Osteocyte (in vitro differentiated cells): ENCODE measurements around the gene TYRO3. TPM values are rescaled to one million over a fixed set of nuclear protein-coding genes. Genes with fewer than 3 reads are reported as not detected.

Experiments used
- DNase-seq: peaks from one replicate; pipeline ENCODE4 v3.0.0; 2021; ENCODE audit warnings: mixed read lengths; ENCODE audit not compliant: unreplicated experiment; ENCODE audit errors: extremely low spot score
- H3K27ac Mint-ChIP-seq: one replicate; pipeline ENCODE4 v1.8.0; 2021; ENCODE audit warnings: mild to moderate bottlenecking, mixed read lengths; ENCODE audit not compliant: unreplicated experiment
- H3K27me3 Mint-ChIP-seq: one replicate; pipeline ENCODE4 v1.8.0; 2021; ENCODE audit warnings: mixed read lengths; ENCODE audit not compliant: unreplicated experiment
- H3K36me3 Mint-ChIP-seq: one replicate; pipeline ENCODE4 v1.8.0; 2021; ENCODE audit warnings: mixed read lengths; ENCODE audit not compliant: unreplicated experiment
- H3K4me1 Mint-ChIP-seq: one replicate; pipeline ENCODE4 v1.8.0; 2021; ENCODE audit warnings: mixed read lengths; ENCODE audit not compliant: unreplicated experiment
- H3K4me3 Mint-ChIP-seq: one replicate; pipeline ENCODE4 v1.8.0; 2021; ENCODE audit warnings: mild to moderate bottlenecking, moderate library complexity, mixed read lengths; ENCODE audit not compliant: unreplicated experiment
- H3K9me3 Mint-ChIP-seq: one replicate; pipeline ENCODE4 v1.8.0; 2021; ENCODE audit warnings: mixed read lengths; ENCODE audit not compliant: unreplicated experiment
- CTCF ChIP-seq: fragments of 200-600 bp; sonication (generic); IDR thresholded peaks from 2 replicates; pipeline ENCODE4 v1.5.0; 2021; ENCODE audit warnings: antibody characterized with exemption, mild to moderate bottlenecking, moderate library complexity
- total RNA-seq: library from RNA; stranded (reverse); gene quantifications from 2 replicates; pipeline ENCODE4 v1.2.1, GENCODE V29; 2021

Gene TYRO3
- total RNA-seq, 1 donor from 2014 or later, result 8.1 TPM

- peaks cover 28% of the 10 kb centered on the region for H3K36me3 Mint-ChIP-seq
- H3K27ac Mint-ChIP-seq, result no peak overlapping the region
- H3K9me3 Mint-ChIP-seq, result no peaks in the 10 kb centered on the region
- TF ChIP-seq CTCF, result no peak
- H3K4me1 Mint-ChIP-seq, result no peaks in the 10 kb centered on the region
- no peak overlapping the region for H3K4me3 Mint-ChIP-seq
- H3K27me3 Mint-ChIP-seq, result no peaks in the 10 kb centered on the region
- no peak for DNase-seq
Observed at GRCh38 chr15:41523097-41523496, 35.9 kb upstream of the TYRO3 start.

- H3K27me3 Mint-ChIP-seq, result no peaks in the 10 kb centered on the region
- no peaks in the 10 kb centered on the region for H3K4me1 Mint-ChIP-seq
- peaks cover 33% of the 10 kb centered on the region for H3K36me3 Mint-ChIP-seq
- TF ChIP-seq CTCF, result no peak
- no peak for DNase-seq
- H3K27ac Mint-ChIP-seq, result no peak overlapping the region
- no peaks in the 10 kb centered on the region for H3K9me3 Mint-ChIP-seq
- H3K4me3 Mint-ChIP-seq, result no peak overlapping the region
Observed at GRCh38 chr15:41530363-41530956, 28.6 kb upstream of the TYRO3 start.

- Mint-ChIP-seq H3K27me3 (no peaks in the 10 kb centered on the region), H3K36me3 (peaks cover 21% of the 10 kb centered on the region), H3K27ac (no peak overlapping the region), H3K4me3 (no peak overlapping the region), H3K4me1 (no peaks in the 10 kb centered on the region), H3K9me3 (no peaks in the 10 kb centered on the region)
- no peak for DNase-seq
- no peak for TF ChIP-seq CTCF
Observed at GRCh38 chr15:41535544-41535943, 23.5 kb upstream of the TYRO3 start.

GRCh38 chr15:41536866-41537265 lies 22.1 kb upstream of the TYRO3 start:
- TF ChIP-seq CTCF, result no peak
- H3K27me3 Mint-ChIP-seq, result no peaks in the 10 kb centered on the region
- H3K36me3 Mint-ChIP-seq, result peaks cover 17% of the 10 kb centered on the region
- H3K9me3 Mint-ChIP-seq, result no peaks in the 10 kb centered on the region
- DNase-seq, result no peak
- no peak overlapping the region for H3K4me3 Mint-ChIP-seq
- H3K4me1 Mint-ChIP-seq, result no peaks in the 10 kb centered on the region
- H3K27ac Mint-ChIP-seq, result no peak overlapping the region

GRCh38 chr15:41543521-41543870 lies 15.5 kb upstream of the TYRO3 start:
- Mint-ChIP-seq H3K27ac (peak overlapping the region; percentile 95), H3K36me3 (no peaks in the 10 kb centered on the region), H3K4me1 (peaks cover 7% of the 10 kb centered on the region), H3K9me3 (no peaks in the 10 kb centered on the region), H3K27me3 (no peaks in the 10 kb centered on the region), H3K4me3 (peak overlapping the region; percentile 97)
- TF ChIP-seq CTCF, result no peak
- DNase-seq, result no peak
